NCI-H510A treated with DMSO at 0.1 percent for 48 hours (cell line): ENCODE data around the gene NR2F1.

Source experiments
- DNase-seq: peaks from one replicate; lab custom pipeline; 2025; lab: John Stamatoyannopoulos, UW

The NR2F1 gene

GRCh38 chr5:93577854-93578812, 4.9 kb upstream of the NR2F1 start:
- no peak for DNase-seq

- no peak for DNase-seq
Observed at GRCh38 chr5:93578813-93579691, 4.0 kb upstream of the NR2F1 start.

GRCh38 chr5:93579692-93580062, 3.3 kb upstream of the NR2F1 start:
- DNase-seq: peak; percentile 49

- peak; percentile 49 for DNase-seq
Observed at GRCh38 chr5:93580063-93580926, 2.7 kb upstream of the NR2F1 start.

GRCh38 chr5:93580927-93581445, 2.0 kb upstream of the NR2F1 start, which contains the start of gene NR2F1-AS1:
Gene NR2F1-AS1, minus strand, starts transcription at chr5:93581219.
- no peak for DNase-seq

- DNase-seq: no peak
Observed at GRCh38 chr5:93582167-93582462, 907 bp upstream of the NR2F1 start.

GRCh38 chr5:93583439-93583767, 381 bp downstream of the NR2F1 start:
- DNase-seq: no peak

GRCh38 chr5:93583768-93584595, 960 bp downstream of the NR2F1 start:
- DNase-seq: peak; percentile 14

GRCh38 chr5:93584596-93585040, 1.6 kb downstream of the NR2F1 start:
- DNase-seq: no peak

- no peak for DNase-seq
Observed at GRCh38 chr5:93585041-93585766, 2.2 kb downstream of the NR2F1 start.

- DNase-seq: no peak
Observed at GRCh38 chr5:93585767-93586385, 2.9 kb downstream of the NR2F1 start.

GRCh38 chr5:93586736-93587596, 3.9 kb downstream of the NR2F1 start:
- no peak for DNase-seq

- no peak for DNase-seq
Observed at GRCh38 chr5:93587597-93588351, 4.8 kb downstream of the NR2F1 start.

GRCh38 chr5:93588352-93589151, 5.5 kb downstream of the NR2F1 start:
- no peak for DNase-seq

- no peak for DNase-seq
Observed at GRCh38 chr5:93589152-93589828, 6.3 kb downstream of the NR2F1 start.

GRCh38 chr5:93589829-93590215, 6.8 kb downstream of the NR2F1 start:
- DNase-seq: no peak

- DNase-seq: no peak
Observed at GRCh38 chr5:93590493-93590892, 7.5 kb downstream of the NR2F1 start.
